GM23248 (cell line): Measurements from ENCODE around the gene DMKN.

Experiments used
- EZH2 ChIP-seq: fragments of 200-600 bp; sonication (generic); IDR thresholded peaks from 2 replicates; pipeline ENCODE4 v1.6.1; 2018; ENCODE audit warnings: antibody characterized with exemption, mild to moderate bottlenecking; ENCODE audit not compliant: insufficient read depth, poor library complexity, severe bottlenecking
- EZH2phosphoT487 ChIP-seq: fragments of 200-600 bp; sonication (generic); IDR thresholded peaks from 2 replicates; pipeline ENCODE4 v1.6.1; 2018; ENCODE audit warnings: antibody characterized with exemption, moderate library complexity, mild to moderate bottlenecking, low read depth; ENCODE audit not compliant: insufficient read depth

DNA sequence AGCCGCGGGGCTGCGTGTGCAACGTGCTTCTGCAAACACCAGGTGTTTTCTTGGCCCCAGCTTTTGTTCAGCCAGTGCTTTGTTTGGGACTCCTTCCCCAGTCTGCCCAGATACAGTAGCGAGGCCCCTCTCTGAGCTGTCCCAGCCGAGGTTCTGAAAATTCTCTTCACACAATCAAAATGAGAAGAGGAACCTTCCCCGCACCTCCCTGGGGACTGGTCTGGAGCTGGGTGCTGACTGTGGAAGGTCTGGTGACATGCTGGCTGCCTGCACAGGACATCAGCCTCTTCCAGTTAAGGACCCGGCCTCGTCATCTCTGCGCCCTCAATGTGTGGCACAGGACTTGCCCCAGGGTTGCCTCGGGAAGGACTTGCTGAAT lies 45.8 kb upstream of the DMKN start:
- TF ChIP-seq EZH2phosphoT487, result no peak
- TF ChIP-seq EZH2, result no peak
